SK-N-SH (cell line): ENCODE measurements around the gene AFMID.

Source experiments
- CTCF ChIP-seq: fragments of 200-600 bp; sonication (generic); IDR thresholded peaks from 2 replicates; pipeline ENCODE4 v1.6.1; 2017; ENCODE audit warnings: antibody characterized with exemption, mild to moderate bottlenecking, moderate library complexity
- EP300 ChIP-seq, 2 experiments: IDR thresholded peaks; 2 replicates each; pipeline versions ENCODE4 v1.4.0 to v1.6.1; 2012; ENCODE audit warnings: borderline replicate concordance in 1 of 2, low read depth in 1 of 2, low read length in 1 of 2
- EZH2phosphoT487 ChIP-seq: fragments of 200-600 bp; sonication (generic); IDR thresholded peaks from 2 replicates; pipeline ENCODE4 v1.6.1; 2017; ENCODE audit warnings: low read depth, mixed run types, mild to moderate bottlenecking, antibody characterized with exemption, moderate library complexity, borderline replicate concordance
- RFX5 ChIP-seq: IDR thresholded peaks from 2 replicates; pipeline ENCODE4 v1.6.1; 2012; ENCODE audit warnings: mild to moderate bottlenecking, improper control_type of control experiment, low read length
- SIN3A ChIP-seq: IDR thresholded peaks from 2 replicates; pipeline ENCODE4 v1.6.1; 2012; ENCODE audit warnings: low read depth, mild to moderate bottlenecking, low read length, moderate library complexity, borderline replicate concordance

DNA sequence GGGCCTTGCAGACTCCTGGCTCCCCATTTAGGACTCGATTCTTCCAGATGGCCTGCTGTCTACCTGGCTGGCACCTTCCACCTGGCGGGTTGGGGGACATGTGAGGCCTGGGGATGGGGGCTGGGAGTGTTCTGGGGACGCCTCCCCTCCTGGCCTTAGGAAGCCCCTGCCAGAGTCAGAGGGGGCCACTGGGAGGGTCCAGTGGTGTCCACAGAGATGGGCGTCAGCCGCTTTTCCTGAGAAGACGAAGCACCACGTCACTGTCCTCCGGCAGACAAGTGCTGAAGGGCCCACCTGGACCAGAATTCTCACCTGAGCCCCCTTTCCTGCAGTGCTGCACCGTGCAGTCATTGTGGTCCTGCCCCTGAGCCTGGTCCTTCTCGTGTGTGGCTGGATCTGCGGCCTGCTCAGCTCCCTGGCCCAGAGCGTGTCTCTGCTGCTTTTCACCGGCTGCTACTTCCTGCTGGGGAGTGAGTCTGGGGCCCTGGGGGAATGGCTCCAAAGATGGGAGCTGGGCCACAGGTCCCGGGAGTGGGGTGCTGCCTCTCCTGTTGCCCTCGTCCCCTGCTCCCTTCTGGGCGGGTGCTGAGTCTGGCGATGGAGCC is 47.2 kb downstream of the AFMID start:
- no peak for TF ChIP-seq SIN3A
- no peak for TF ChIP-seq CTCF
- TF ChIP-seq EZH2phosphoT487, result no peak
- no peak for TF ChIP-seq EP300 (IDR thresholded peaks at IDR 0.05; ENCODE audit: borderline replicate concordance in 1 of 2, low read depth in 1 of 2, low read length in 1 of 2)
- no peak for TF ChIP-seq RFX5
